ENCODE data around the gene DUSP2. TPM values are rescaled to one million over a fixed set of nuclear protein-coding genes. Genes with fewer than 3 reads are reported as not detected.
A peak's percentile ranks its signal among the peaks of the same experiment; 100 is the strongest.

Gene DUSP2
- total and polyA plus RNA-seq, 8 donors: 0.82 to 5.7 (median 1.7) TPM

DNA sequence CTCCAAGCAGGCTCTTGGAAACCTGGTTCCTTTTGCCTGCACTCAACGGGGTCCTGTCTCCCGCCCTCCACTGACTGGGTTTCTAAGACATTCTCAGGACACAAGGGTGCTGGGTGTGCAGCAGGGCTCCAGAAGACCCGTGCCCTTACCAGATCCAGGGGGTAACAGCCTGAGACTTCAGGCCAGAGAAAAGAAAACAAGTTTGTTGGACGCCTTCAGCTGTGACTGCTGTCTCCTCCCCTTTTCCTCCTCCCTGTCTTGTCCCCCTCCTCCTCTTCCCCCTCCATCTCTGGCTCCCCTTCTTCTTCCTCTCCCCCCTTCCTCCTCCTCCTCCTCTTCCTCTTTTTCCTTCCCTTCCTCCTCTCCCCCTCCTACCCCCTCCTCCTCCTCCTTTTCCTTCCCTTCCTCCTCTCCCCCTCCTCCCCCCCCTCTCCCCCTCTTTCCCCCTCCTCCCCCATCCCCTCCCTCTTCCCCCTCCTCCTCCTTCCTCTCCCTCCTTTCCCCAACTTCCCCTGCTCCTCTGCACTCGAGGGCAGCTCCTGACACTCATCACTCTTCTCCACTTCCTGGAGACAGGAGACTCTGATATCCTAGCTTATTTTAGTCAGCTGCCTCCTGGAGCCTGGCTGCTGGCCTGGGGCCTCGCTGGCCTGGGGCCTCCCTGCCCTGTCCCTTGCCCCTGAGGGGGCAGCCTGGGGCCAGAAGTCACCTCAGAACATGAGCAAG, 41.3 kb downstream of the DUSP2 start:
- Histone ChIP-seq H3K4me1 (no peaks in the 10 kb centered on the region), H3K4me3 (no peak overlapping the region), H3K27ac (no peak overlapping the region), H3K36me3 (no peaks in the 10 kb centered on the region), H3K9me3 (peaks cover 0 to 16% of the 10 kb centered on the region in 2 donors), H3K27me3 (peaks cover 0 to 12% of the 10 kb centered on the region in 2 donors)
- DNase-seq (no peak), ATAC-seq (no peak)
- intact Hi-C loops (cut with DNase I): no loop called here
- no peak for TF ChIP-seq CTCF (IDR thresholded peaks at IDR 0.05)

- peak in 1 of 4 donors; percentile 29 for DNase-seq
- no peak for TF ChIP-seq CTCF (IDR thresholded peaks at IDR 0.05)
- Histone ChIP-seq H3K4me1 (no peaks in the 10 kb centered on the region), H3K27ac (no peak overlapping the region), H3K4me3 (no peak overlapping the region), H3K9me3 (peaks cover 0 to 16% of the 10 kb centered on the region in 2 donors), H3K27me3 (peaks cover 0 to 6% of the 10 kb centered on the region in 2 donors), H3K36me3 (no peaks in the 10 kb centered on the region)
- intact Hi-C loops (cut with DNase I): no loop called here
- no peak for ATAC-seq
These were observed 42.0 kb downstream of the DUSP2 start for GRCh38 chr2:96103187-96103601.

- Histone ChIP-seq H3K4me1 (no peaks in the 10 kb centered on the region), H3K4me3 (no peak overlapping the region), H3K27ac (no peak overlapping the region), H3K27me3 (peaks cover 0 to under 1% of the 10 kb centered on the region in 2 donors), H3K9me3 (peaks cover 0 to 16% of the 10 kb centered on the region in 2 donors), H3K36me3 (no peaks in the 10 kb centered on the region)
- TF ChIP-seq CTCF (IDR thresholded peaks at IDR 0.05): no peak
- DNase-seq (peak in 2 of 4 donors; percentile 14 to 60), ATAC-seq (no peak)
- intact Hi-C loops (cut with DNase I): no loop called here
These were observed 42.5 kb downstream of the DUSP2 start for GRCh38 chr2:96102596-96103186.

DNA sequence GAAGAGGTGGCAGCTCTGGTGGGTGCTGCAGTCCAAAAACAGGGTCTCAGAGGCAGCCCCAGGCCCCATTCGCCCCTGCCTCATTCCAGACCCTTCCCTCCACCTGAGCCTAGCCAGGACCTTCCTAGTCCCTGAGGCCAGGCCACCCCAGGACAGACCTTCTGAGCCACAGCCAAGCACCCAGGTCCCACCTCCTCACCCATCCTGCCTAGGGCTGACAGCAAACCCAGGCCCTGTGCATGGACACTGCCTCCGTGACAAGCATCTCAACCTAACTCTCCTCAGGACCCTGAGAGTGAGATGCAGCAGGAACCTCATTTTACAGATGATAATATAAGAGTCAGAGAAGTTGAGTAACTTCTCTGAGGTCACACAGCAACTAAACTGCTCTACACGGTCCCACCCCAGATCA, 44.3 kb downstream of the DUSP2 start:
- no peak for DNase-seq
- intact Hi-C loops (cut with DNase I): no loop called here
- no peak for TF ChIP-seq CTCF (IDR thresholded peaks at IDR 0.05)
- no peak for ATAC-seq
- Histone ChIP-seq H3K27ac (no peak overlapping the region), H3K4me3 (no peak overlapping the region), H3K27me3 (no peaks in the 10 kb centered on the region), H3K9me3 (peaks cover 0 to 13% of the 10 kb centered on the region in 2 donors), H3K36me3 (no peaks in the 10 kb centered on the region), H3K4me1 (no peaks in the 10 kb centered on the region)

Data from left lung (tissue), 10 donors.